GM21367 (cell line): ENCODE data around the gene EMC9.

Source experiments
- ATAC-seq: cut with Tn5 transposase; IDR thresholded peaks from one replicate; pipeline ENCODE4 v1.9.1; 2021; ENCODE audit not compliant: unreplicated experiment

Gene EMC9

DNA sequence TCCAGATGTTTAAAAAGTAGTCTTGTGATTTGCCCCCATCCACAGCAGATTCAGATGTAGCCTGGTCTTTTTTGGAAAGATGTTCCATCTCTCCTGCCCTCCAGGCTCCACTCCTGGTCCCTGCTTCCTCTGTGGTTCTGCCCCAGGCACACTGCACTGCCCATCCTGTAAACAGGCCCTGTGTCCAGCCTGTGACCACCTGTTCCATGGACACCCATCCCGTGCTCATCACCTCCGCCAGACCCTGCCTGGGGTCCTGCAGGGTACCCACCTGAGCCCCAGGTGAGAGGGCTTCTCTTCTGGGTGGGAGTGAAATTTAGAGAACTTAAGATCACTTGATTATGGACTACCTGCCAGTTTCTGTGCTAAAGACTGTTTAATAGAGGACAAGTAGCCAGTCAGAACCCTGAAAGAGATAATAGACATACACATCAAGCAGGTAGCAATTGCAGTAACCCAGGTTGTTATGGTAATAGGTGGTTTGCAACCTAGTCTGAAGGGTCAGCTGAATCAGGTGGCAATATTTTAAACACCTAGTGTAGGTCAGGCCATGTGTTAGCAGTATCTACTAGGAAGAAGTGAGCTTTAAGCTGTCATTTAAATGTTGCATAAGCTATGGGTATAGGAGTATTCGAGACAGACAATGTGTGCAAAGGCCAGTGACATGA, 8.0 kb upstream of the EMC9 start:
- ATAC-seq, result no peak

DNA sequence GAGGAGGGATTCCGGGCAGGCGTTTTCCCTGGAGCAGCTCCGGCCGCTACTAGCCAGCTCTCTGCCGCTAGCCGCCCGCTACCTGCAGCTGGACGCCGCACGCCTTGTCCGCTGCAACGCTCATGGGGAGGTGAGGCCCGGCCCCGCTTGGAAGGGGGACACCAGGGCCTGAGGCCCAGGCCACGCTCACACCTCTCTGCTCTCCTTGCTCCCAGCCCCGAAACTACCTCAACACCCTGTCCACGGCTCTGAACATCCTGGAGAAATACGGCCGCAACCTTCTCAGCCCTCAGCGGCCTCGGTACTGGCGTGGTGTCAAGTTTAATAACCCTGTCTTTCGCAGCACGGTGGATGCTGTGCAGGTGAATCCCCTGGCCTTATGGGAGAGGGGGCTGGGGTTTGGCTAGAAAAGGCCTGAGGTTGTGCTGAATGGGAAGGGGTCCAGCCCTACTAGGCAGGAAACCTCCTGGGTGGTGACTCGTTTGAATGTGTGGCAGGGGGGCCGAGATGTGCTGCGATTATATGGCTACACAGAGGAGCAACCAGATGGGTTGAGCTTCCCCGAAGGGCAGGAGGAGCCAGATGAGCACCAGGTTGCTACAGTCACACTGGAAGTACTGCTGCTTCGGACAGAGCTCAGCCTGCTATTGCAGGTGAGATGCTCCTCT, 6.5 kb upstream of the EMC9 start:
- no peak for ATAC-seq

DNA sequence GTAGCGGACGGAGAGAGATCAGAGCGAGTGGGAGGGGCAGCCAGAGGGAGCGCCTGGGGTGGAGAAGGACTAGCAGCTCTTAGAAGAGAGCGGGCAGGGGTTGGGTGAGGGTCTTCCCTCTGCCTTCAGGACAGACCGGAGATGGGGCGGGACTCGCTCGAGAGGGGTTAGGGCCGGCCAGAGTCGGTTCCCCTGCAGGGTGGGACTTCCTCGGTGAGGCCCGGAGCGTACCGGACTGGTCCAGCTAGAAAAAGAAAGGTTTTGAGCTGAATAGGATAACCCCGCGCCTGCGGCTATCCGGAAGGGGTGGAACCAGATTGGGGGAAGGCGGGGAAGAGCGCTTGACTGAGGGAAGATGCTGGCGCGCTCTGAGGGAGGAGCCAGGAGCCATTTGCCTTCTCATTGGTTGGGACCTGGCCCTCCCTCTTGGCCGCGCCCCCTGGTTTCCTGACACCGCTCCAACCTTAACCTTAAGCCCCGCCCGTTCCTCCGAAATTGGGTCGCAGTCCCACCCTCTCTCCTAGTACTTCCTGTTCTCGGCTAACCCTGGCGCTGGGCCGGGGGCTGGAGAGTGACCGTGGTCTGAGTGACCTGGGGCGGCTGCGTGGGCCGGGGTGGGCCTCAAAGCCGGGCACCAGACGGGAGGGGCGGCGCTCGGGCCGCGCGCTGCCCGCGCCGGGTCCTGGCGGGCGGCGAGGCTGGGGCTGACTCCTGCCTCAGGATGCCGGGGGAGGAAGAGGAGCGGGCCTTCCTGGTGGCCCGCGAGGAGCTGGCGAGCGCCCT, 5.8 kb upstream of the EMC9 start, which contains the start of gene RNF31:
RNF31 (plus strand) TSS at position 521 of the 783 bp plus-strand sequence; CDS start at position 722, 201 bp downstream.
- ATAC-seq, result peak; percentile 73

DNA sequence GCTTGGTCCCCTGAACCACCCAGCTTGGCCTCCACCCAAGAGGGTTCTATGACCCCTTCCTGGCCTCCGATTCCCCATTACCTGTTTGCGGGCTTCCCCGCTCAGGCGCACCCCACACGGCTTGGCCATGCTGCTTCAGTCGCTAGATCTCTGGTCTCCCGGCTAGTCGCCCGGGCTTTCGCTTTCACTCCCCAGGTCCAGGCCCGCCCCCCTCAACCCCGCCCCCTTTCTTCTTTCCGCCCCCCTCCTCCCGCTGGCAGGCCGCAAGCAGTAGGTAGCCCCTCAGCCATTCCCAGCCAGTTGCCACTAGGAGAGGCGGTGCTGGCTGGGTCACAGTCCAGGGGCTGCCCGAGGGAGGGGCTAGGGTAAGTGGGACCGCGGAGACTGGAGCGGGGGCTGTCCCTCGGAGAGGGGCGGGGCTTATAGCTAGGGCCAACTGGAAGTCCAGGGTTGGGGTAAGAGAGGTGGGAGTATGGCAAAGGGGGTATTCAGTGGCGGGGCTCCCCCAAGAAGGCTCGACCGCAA, 5.1 kb upstream of the EMC9 start, which contains the start of gene PSME2:
PSME2 (minus strand) TSS at position 158 of the 525 bp plus-strand sequence; CDS start at position 129, 29 bp downstream.
- peak; percentile 60 for ATAC-seq

DNA sequence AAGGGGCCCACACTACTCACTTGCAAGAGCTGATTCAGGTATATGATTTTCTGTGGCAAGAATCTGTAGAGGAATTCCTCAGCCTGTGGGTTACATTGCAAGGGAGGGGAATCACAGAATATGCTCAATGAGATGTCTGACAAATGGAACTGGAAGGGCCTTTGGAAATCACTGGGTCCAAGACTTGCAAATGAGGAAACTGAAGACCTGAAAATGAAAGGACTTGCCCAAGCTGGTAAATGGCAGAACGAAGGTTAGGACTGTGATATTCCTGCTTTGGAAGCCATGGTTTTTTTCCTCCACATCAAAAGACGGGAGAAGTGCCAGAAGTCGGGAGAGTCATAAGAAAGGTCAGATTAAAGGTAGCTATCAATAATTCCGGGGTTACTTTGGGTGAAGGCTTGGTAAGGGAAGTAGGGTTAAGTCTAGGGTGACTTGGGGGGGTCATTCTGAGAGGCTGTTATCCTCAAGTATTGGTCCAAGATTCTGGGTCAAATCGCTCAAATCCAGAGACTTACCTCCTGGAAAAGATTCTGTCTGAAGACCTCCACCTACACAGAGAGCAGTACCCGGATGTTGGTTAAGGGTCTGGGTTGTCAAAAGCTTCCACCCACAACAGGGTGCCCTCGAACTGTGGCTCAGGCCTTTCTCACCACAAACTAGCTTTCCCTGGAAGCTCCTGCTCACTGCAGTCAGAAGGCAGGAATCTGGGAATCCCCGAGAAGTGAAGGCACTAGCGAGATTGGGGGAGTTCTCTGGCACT, 4.5 kb upstream of the EMC9 start:
- no peak for ATAC-seq

DNA sequence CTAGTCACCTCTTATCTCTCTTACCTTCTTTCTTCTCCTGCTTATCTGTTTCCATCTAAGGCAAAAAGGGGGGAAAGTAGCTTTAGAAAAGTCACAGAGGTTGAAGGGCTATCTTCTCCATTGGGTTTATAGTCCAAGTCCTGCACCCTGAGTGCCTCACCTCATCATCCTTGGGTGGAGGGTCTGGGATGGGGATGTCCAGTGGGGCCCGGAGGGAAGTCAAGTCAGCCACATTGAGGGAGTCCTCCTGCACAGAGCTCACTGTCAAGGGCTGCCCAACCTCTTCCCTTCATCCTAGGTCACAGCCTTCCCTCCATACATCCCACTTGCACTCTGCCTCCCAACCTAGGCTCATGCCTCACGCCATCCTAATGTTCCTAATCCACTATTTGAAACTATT, 3.8 kb upstream of the EMC9 start:
- ATAC-seq, result no peak

DNA sequence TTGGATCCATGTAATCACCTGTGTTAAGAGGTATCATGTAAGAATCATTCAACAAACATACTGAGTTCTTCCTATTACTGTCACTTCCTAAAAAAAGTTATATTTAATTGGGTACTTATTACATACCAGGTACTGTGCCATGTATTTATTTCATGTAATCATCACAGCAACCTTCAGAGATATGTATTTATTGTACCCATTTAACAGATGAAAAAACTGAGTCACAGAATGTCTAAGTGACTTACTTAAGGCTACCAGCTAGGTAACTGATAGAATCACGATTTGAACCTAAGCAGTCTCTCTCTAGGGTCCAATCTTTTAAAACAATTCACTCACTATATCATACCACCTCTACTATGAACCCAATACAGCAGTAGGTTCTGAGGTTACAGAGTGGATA, 3.1 kb upstream of the EMC9 start:
- no peak for ATAC-seq

DNA sequence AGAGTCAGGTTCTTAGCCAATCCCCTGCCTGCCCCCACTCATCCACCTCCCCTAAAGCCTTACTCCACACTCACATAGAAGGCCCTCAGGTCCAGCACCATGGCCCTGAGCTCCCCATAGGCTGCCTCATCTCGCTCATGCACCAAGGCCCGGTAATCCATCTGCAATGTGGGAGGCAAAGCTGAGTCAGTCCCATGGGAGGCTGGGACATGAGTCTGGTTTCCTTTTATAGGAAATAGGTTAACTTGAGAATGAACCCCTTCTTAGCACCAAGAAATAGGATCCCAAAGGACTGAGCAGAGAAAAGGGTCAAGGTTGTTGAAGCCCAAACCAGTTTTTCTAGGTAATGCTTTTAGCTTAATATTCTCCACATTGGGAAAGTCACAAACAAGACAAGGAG, 2.1 kb upstream of the EMC9 start:
- no peak for ATAC-seq

DNA sequence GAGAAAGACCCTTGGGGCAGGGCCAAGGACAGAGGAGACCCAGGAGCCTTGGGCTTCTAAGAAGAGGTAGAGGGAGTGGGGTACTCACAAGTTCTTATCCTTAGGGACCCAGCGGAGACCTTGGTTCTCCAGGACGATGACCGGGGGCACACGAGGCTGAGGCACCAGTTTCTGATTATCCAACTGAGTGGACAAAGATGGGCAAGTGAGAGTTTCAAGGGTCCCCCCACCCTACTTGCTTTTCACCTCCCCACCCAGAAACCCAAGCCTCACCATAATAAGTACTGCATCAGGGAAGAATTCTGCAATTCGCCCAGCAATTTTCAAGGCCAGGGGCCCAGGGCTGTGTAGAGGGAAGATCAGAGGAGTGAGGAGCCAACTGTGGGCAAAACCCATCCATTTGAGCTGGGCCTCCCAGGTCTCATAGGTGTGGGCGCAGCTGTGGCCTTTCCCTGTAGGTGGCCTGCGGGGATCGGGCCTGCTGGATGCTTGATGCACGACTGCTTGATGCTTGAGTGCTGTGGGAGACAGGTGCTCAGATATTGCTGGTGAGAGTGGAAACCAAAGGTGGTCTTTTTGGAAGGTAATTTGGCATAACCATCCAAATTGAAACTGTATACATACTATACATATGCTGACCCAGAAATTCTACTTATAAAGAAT, 2.0 kb downstream of the EMC9 start:
- no peak for ATAC-seq

DNA sequence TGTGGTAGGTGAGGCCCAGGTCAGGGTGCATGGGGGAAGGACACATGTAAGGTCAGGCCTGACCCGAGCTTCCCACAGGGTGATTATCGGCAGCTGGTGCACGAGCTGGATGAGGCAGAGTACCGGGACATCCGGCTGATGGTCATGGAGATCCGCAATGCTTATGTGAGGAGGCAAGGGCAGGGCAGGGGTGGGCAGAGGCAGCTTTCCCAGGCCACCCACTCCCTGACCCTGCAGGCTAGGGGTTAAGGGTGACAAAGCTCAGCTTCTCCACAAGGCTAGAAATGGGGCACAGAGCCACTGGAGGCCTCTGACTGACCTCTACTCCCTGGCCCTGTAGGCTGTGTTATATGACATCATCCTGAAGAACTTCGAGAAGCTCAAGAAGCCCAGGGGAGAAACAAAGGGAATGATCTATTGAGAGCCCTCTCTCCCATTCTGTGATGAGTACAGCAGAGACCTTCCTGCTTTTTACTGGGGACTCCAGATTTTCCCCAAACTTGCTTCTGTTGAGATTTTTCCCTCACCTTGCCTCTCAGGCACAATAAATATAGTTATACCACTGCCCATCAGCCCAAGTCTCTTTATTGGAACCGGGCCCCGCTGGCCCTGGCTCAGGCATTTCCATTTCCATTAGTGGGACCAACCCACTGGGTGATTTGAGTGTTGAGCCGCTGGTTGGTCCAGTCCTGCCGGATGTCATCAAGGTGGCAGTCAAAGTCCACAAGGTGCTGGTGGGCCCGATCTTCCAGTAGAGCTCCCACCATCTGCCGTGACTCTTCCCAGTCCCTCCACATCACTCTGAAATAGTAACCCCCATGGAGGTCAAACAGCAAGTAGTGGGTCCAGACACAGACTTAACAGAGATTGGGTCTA, 2.8 kb downstream of the EMC9 start:
- no peak for ATAC-seq

DNA sequence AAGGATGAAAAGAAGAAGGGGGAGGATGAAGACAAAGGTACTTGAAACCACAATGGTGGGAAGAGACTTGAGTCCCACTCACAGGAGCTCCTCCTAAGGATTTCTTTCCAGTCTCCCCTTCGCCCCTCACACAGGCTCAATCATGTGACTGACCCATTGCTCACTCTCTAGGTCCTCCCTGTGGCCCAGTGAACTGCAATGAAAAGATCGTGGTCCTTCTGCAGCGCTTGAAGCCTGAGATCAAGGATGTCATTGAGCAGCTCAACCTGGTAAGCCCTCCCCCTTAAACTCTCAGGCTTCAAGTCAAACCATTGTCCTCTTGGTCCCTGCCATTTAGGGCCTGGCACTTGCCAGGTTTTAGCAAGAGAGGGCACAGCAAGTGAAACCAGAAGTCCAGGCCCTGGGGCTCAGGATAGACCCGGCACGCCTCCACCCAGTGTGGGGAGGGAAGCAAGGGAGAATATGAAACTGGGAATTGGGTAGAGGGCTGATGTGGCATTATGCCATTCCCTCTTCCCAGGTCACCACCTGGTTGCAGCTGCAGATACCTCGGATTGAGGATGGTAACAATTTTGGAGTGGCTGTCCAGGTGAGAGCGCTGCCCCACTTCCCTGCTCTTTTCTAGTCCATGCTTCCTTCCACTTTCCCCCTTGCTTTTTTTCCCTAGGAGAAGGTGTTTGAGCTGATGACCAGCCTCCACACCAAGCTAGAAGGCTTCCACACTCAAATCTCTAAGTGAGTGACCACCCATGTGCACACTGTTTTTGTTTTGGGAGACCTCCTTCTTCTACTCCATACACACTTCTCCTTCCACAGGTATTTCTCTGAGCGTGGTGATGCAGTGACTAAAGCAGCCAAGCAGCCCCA, 3.6 kb downstream of the EMC9 start:
- ATAC-seq, result no peak

DNA sequence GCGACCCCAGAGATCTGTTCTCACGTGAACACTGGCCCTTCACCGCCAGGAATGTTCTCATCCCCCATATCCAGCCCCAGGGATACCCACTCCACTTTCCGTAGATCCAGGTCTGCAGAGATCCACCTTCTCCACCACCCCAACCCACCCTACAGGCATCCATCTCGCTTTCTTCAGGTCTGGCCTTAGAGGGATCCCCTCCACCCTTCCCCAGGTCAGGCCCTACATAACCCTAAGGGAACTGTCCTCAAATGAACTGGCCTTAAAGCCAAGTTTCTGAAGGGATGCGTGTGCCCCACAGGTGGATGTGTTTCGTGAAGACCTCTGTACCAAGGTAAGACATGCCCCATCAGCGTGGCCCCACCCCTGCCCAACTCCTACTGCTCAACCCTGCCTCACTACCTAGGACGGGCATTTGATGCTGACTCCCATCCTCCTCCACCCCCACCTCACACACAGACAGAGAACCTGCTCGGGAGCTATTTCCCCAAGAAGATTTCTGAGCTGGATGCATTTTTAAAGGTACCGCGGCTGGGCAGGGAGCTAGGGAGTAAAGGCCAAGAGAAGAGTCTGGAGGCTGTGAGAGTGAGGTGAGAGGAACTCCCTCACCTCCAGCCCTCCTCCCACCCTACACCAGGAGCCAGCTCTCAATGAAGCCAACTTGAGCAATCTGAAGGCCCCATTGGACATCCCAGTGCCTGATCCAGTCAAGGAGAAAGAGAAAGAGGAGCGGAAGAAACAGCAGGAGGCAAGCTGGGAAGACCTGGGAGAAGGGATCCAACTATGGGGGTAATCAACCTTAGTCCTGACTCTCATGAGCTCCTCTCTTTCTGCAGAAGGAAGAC, 4.5 kb downstream of the EMC9 start:
- no peak for ATAC-seq

DNA sequence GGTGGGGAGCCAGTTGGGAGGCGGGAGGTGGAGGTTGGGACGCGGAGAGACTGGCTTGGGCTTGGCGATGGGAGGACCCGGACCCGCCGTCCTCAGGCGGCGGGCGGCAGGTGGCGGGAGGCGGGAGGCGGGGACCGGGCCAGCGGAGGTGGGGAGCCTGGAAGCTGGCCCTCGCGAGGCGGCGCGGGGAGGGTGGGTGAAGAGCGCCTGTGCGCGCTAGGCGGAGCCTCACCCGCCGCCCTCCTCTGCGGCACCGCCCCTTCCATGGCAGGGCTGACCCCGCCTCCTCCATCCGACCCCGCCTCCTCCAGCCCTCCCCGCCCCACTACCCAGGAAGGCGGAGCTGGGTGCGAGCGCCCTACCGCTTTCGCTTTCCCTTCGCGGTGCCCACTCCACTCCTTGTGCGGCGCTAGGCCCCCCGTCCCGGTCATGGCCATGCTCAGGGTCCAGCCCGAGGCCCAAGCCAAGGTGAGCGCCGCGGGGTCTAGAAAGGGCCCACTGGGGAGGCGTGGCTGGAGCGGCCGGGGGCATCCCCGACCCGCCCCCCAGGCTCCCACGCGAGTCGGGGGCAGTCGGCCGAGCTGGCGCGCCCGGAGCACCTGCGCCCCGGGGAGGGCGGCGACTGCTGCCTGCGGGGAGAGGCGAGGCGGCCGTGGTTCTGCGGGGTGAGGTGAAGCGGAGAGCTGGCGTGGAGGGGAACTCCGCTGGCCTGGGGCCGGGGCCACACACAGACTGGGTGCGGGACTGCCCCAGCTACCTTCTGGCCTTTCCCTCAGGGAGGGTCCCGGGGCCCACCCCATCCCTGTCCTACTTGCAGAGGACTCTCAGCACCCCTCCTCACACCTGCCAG, 5.3 kb downstream of the EMC9 start, which contains the start of gene PSME1:
PSME1 (plus strand) TSS at position 361 of the 850 bp plus-strand sequence; CDS start at position 430, 69 bp downstream.
- ATAC-seq, result peak; percentile 72

DNA sequence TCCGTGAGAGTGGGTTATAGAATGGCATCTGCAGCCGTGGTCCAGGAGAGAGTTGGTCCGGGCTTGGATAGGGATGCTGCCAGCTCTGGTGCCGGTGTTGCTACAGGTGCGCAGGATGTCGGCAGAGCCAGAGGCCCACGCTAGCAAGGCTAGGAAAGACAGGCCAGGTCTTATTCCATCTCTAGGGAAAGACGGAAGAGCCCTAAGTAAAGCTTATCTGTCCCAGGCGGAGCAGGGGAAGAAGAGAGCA, 5.9 kb downstream of the EMC9 start:
- no peak for ATAC-seq

DNA sequence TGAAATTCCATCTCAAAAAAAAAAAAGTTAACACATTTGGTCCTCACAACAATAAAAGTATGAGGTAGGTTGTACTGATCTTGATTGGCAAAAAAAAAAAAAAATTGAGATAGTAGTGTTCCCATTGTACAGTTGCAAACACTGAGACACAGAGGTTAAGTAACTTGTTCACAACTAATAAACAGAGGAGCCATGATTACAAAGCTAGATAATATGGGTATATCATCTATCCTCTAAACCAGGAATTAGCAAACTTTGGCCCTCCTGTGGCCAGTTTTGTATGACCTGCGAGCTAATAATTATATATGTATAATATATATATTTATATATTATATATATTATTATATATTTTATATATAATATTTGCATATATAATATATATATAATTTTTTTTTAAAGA, 7.7 kb downstream of the EMC9 start:
- no peak for ATAC-seq

DNA sequence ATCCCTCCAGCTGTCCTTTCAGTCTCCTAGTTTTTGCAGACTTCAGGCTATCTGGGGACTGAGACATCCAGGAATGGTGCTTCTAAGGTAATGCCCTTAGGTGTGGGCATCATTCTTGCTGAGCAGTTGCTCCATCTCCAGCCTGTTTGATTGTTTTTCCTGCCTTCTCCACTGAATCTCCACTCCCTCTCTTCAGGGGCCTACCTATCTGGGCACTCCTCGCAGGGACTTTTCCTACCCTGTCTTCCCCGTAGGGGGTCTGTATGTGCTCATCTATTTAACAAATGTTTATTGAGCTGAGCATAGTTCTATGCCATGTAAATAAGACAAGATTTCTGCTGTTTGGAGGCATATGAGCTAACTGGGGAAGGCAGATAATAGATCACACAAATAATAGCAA, 8.4 kb downstream of the EMC9 start:
- no peak for ATAC-seq
